Measurements from ENCODE around the gene SLC35B1. TPM values are rescaled to one million over a fixed set of nuclear protein-coding genes. Genes with fewer than 3 reads are reported as not detected.
A peak's percentile ranks its signal among the peaks of the same experiment; 100 is the strongest.

SLC35B1 gene
- 52.0 and 63.8 TPM in 2 replicates for total RNA-seq (2014; rRNA removed; shearing (Covaris generic))

GRCh38 chr17:49707608-49708514, at the start of gene SLC35B1:
TSS of gene SLC35B1 (minus strand) at chr17:49707964. CDS start at chr17:49707833, 131 bp downstream.
- peak; percentile 98 for DNase-seq (ENCODE audit: low read depth)

- DNase-seq (ENCODE audit: low read depth), result no peak
These were observed 49.5 kb upstream of the SLC35B1 start for GRCh38 chr17:49757151-49757777.

- DNase-seq (ENCODE audit: low read depth), result no peak
These were observed 48.8 kb upstream of the SLC35B1 start for GRCh38 chr17:49756323-49757150.

- DNase-seq (ENCODE audit: low read depth), result no peak
These were observed 48.0 kb upstream of the SLC35B1 start for GRCh38 chr17:49755663-49756283.

- DNase-seq (ENCODE audit: low read depth), result no peak
These were observed 46.2 kb upstream of the SLC35B1 start for GRCh38 chr17:49753959-49754391.

GRCh38 chr17:49752508-49752907, 44.7 kb upstream of the SLC35B1 start:
- DNase-seq (ENCODE audit: low read depth), result no peak

GRCh38 chr17:49749730-49750129, 42.0 kb upstream of the SLC35B1 start:
- no peak for DNase-seq (ENCODE audit: low read depth)

GRCh38 chr17:49748791-49749190, 41.0 kb upstream of the SLC35B1 start:
- DNase-seq (ENCODE audit: low read depth), result no peak

- DNase-seq (ENCODE audit: low read depth), result no peak
These were observed 40.5 kb upstream of the SLC35B1 start for GRCh38 chr17:49748223-49748622.

GRCh38 chr17:49747632-49748031, 39.9 kb upstream of the SLC35B1 start:
- no peak for DNase-seq (ENCODE audit: low read depth)

GRCh38 chr17:49746791-49747490, 39.2 kb upstream of the SLC35B1 start:
- DNase-seq (ENCODE audit: low read depth), result no peak

- no peak for DNase-seq (ENCODE audit: low read depth)
These were observed 37.7 kb upstream of the SLC35B1 start for GRCh38 chr17:49745175-49746139.

GRCh38 chr17:49742166-49742638, 34.4 kb upstream of the SLC35B1 start:
- DNase-seq (ENCODE audit: low read depth), result peak; percentile 10

- no peak for DNase-seq (ENCODE audit: low read depth)
These were observed 33.9 kb upstream of the SLC35B1 start for GRCh38 chr17:49741692-49742076.

- DNase-seq (ENCODE audit: low read depth), result no peak
These were observed 33.4 kb upstream of the SLC35B1 start for GRCh38 chr17:49741009-49741691.

GRCh38 chr17:49739641-49740271, 32.0 kb upstream of the SLC35B1 start:
- no peak for DNase-seq (ENCODE audit: low read depth)

- DNase-seq (ENCODE audit: low read depth), result no peak
These were observed 30.8 kb upstream of the SLC35B1 start for GRCh38 chr17:49738456-49739163.

Measured in RPMI7951 (cell line).